Type B pancreatic cell (in vitro differentiated cells): Measurements from ENCODE around the gene RPL7A. TPM values are rescaled to one million over a fixed set of nuclear protein-coding genes. Genes with fewer than 3 reads are reported as not detected.
"Not testable (repeated sequence)": the region's sequence is repeated elsewhere in the genome, so short reads cannot be mapped to it uniquely, and the experiment has no call there.

Experiments used
- DNase-seq: peaks from one replicate; pipeline ENCODE4 v3.0.0; 2021; ENCODE audit warnings: mixed read lengths; ENCODE audit not compliant: unreplicated experiment; ENCODE audit errors: extremely low spot score
- H3K27ac Mint-ChIP-seq: 2 replicates; pipeline ENCODE4 v1.8.0; 2021; ENCODE audit warnings: mild to moderate bottlenecking, mixed read lengths
- H3K27me3 Mint-ChIP-seq: 2 replicates; pipeline ENCODE4 v1.8.0; 2021; ENCODE audit warnings: mixed read lengths
- H3K36me3 Mint-ChIP-seq: 2 replicates; pipeline ENCODE4 v1.8.0; 2021; ENCODE audit warnings: mixed read lengths
- H3K4me1 Mint-ChIP-seq: one replicate; pipeline ENCODE4 v1.8.0; 2021; ENCODE audit warnings: mixed read lengths; ENCODE audit not compliant: unreplicated experiment
- H3K4me3 Mint-ChIP-seq: 2 replicates; pipeline ENCODE4 v1.8.0; 2021; ENCODE audit warnings: mild to moderate bottlenecking, mixed read lengths
- H3K9me3 Mint-ChIP-seq: 2 replicates; pipeline ENCODE4 v1.8.0; 2021; ENCODE audit warnings: mixed read lengths
- total RNA-seq: library from RNA; stranded (reverse); gene quantifications from 2 replicates; pipeline ENCODE4 v1.2.1, GENCODE V29; 2021; ENCODE audit warnings: low replicate concordance
- TF ChIP-seq, protein P1 (sequence below): fragments of 200-600 bp; sonication (generic); conservative IDR thresholded peaks from 2 replicates; pipeline ENCODE4 v1.5.0; 2021; ENCODE audit warnings: antibody characterized with exemption, mild to moderate bottlenecking

RPL7A gene
- total RNA-seq, 1 donor from 2014 or later = 2,715 TPM

DNA sequence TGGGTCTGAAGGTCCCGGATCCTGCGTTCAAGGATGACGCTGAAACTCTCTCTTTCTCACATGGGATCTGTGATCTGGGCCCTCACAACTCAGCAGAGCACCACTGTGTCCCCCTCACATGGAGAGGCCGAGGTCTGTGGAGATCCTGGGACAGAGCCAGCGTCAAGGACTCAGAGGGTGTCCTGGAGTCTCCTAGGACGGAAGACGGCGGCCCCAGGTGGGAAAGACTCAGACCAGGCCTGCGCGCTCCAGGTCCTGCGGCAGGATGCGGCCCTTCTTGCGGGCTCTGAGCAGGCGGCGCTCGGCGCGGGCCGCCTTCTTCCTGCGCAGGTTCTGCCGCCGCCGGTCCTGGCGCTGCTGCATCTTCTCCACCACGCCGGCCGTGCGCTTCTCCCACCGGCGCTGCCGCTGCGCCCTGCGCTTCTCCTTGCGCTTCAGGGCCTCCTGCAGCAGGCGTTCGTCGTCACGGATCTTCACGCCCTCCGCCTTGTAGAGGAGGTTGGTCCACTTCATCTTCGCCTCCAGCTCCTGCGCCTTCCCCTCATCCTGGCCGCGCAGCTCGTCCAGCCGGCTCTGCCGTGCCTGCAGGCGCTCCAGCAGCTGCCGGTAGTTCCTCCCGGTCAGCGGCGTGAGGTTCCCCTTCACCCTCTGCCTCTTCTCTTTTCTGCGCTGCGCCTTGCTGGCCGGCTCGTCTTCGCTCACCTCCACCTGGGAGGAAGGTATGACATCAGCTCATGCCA lies 16.2 kb upstream of the RPL7A start:
- no peaks in the 10 kb centered on the region for H3K9me3 Mint-ChIP-seq
- H3K4me3 Mint-ChIP-seq = no peak overlapping the region
- H3K27me3 Mint-ChIP-seq = no peaks in the 10 kb centered on the region
- peaks cover 14% of the 10 kb centered on the region for H3K4me1 Mint-ChIP-seq
- H3K36me3 Mint-ChIP-seq = peaks cover 21% of the 10 kb centered on the region
- TF ChIP-seq, protein P1, sequence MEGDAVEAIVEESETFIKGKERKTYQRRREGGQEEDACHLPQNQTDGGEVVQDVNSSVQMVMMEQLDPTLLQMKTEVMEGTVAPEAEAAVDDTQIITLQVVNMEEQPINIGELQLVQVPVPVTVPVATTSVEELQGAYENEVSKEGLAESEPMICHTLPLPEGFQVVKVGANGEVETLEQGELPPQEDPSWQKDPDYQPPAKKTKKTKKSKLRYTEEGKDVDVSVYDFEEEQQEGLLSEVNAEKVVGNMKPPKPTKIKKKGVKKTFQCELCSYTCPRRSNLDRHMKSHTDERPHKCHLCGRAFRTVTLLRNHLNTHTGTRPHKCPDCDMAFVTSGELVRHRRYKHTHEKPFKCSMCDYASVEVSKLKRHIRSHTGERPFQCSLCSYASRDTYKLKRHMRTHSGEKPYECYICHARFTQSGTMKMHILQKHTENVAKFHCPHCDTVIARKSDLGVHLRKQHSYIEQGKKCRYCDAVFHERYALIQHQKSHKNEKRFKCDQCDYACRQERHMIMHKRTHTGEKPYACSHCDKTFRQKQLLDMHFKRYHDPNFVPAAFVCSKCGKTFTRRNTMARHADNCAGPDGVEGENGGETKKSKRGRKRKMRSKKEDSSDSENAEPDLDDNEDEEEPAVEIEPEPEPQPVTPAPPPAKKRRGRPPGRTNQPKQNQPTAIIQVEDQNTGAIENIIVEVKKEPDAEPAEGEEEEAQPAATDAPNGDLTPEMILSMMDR = no peak
- no peak overlapping the region for H3K27ac Mint-ChIP-seq
- no peak for DNase-seq

- Mint-ChIP-seq H3K9me3 (no peaks in the 10 kb centered on the region), H3K36me3 (peaks cover 21% of the 10 kb centered on the region), H3K4me1 (peaks cover 14% of the 10 kb centered on the region), H3K4me3 (no peak overlapping the region), H3K27me3 (no peaks in the 10 kb centered on the region), H3K27ac (no peak overlapping the region)
- TF ChIP-seq, protein P1 = no peak
- no peak for DNase-seq
Measured at GRCh38 chr9:133332381-133332730, 15.7 kb upstream of the RPL7A start.

DNA sequence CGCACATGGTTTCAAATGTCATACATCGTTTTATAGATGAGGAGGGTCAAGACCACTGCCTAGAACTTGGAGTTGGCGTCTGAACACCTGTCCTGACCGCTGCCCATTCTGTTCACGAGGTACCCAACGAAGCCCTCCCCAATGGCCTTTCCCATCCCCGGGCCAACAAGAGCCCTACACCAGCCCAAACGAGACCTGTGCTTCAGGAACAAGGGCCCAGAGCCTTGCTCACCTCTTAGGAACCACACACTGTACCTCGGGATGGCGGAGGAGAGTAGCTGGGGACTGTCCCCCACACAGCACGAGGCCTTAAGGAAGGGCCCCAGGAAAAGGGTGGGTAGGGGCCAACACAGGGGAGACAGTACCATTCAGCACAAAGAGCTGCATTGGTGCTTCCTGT lies 15.0 kb upstream of the RPL7A start:
- Mint-ChIP-seq H3K4me1 (peaks cover 14% of the 10 kb centered on the region), H3K9me3 (no peaks in the 10 kb centered on the region), H3K4me3 (peak overlapping the region; percentile 44), H3K27me3 (no peaks in the 10 kb centered on the region), H3K27ac (no peak overlapping the region), H3K36me3 (peaks cover 21% of the 10 kb centered on the region)
- no peak for DNase-seq
- TF ChIP-seq, protein P1 = no peak

GRCh38 chr9:133333566-133333965 lies 14.5 kb upstream of the RPL7A start:
- Mint-ChIP-seq H3K27me3 (no peaks in the 10 kb centered on the region), H3K4me1 (peaks cover 14% of the 10 kb centered on the region), H3K4me3 (peak overlapping the region; percentile 98), H3K9me3 (no peaks in the 10 kb centered on the region), H3K27ac (peak overlapping the region; percentile 75), H3K36me3 (peaks cover 21% of the 10 kb centered on the region)
- no peak for DNase-seq
- TF ChIP-seq, protein P1 = no peak

GRCh38 chr9:133334161-133334560 lies 13.9 kb upstream of the RPL7A start:
- Mint-ChIP-seq H3K4me1 (peaks cover 14% of the 10 kb centered on the region), H3K27ac (peak overlapping the region; percentile 75), H3K27me3 (no peaks in the 10 kb centered on the region), H3K4me3 (peak overlapping the region; percentile 98), H3K9me3 (no peaks in the 10 kb centered on the region), H3K36me3 (peaks cover 21% of the 10 kb centered on the region)
- no peak for DNase-seq
- TF ChIP-seq, protein P1 = no peak

- H3K9me3 Mint-ChIP-seq, DNase-seq, H3K27me3 Mint-ChIP-seq: not testable (repeated sequence)
- Mint-ChIP-seq H3K36me3 (peaks cover 17% of the 10 kb centered on the region), H3K4me3 (peak overlapping the region; percentile 98), H3K4me1 (peaks cover 14% of the 10 kb centered on the region), H3K27ac (peak overlapping the region; percentile 88)
Measured at GRCh38 chr9:133334888-133335287, 13.1 kb upstream of the RPL7A start.
